Stimulated activated naive B cell treated with anti-CD40 and anti-IgM and Interleukin-4, amounts not matched to agents 10 μg/mL and 1 μg/mL and 100 μg/mL, for 72 hours (primary cell): ENCODE measurements around the gene CYYR1.

Source experiments
- ATAC-seq, 2 donors: fragments of 150-1000 bp; cut with Tn5 transposase; replicated peaks; 2 replicates each; pipeline ENCODE4 v1.10.0; 2021; ENCODE audit warnings: moderate library complexity in 1 of 2
- DNase-seq: peaks from one replicate; pipeline ENCODE4 v3.0.0; 2021
- H3K27ac Mint-ChIP-seq: one replicate; pipeline ENCODE4 v1.8.0; 2022; ENCODE audit warnings: mild to moderate bottlenecking, mixed read lengths
- H3K27me3 Mint-ChIP-seq, 2 donors: one replicate each; pipeline ENCODE4 v1.8.0; 2022; ENCODE audit warnings: mixed read lengths in 2 of 2
- H3K36me3 Mint-ChIP-seq, 2 donors: one replicate each; pipeline ENCODE4 v1.8.0; 2022; ENCODE audit warnings: mixed read lengths in 2 of 2, mild to moderate bottlenecking in 1 of 2
- H3K4me1 Mint-ChIP-seq, 2 donors: one replicate each; pipeline ENCODE4 v1.8.0; 2022; ENCODE audit warnings: mixed read lengths in 2 of 2, mild to moderate bottlenecking in 1 of 2
- H3K4me3 Mint-ChIP-seq, 2 donors: one replicate each; pipeline ENCODE4 v1.8.0; 2022; ENCODE audit warnings: mild to moderate bottlenecking in 2 of 2, mixed read lengths in 2 of 2, moderate library complexity in 1 of 2
- H3K9me3 Mint-ChIP-seq, 2 donors: one replicate each; pipeline ENCODE4 v1.8.0; 2022; ENCODE audit warnings: mixed read lengths in 2 of 2, mild to moderate bottlenecking in 1 of 2

CYYR1 gene

DNA sequence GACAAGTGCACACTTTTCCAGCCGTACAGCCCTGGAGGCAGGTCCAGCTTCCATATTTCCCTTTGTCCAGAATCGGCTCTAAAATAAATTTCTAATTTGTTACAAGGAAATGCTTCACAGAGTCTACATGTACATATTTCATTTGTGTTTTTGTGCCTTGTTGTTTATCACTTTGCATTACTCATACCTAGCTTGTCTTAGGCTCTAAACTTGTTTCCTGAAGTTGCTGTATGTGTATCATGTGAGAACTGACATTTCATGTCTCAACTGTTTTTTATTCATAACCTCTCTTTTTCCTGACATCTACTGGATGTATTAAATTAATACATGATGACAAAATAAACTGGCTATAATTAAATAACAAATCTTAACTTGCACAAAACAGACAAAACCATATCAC is 7.5 kb downstream of the CYYR1 start:
- Mint-ChIP-seq H3K36me3 (no peaks in the 10 kb centered on the region), H3K27me3 (peaks cover 0 to 17% of the 10 kb centered on the region in 2 donors), H3K9me3 (peaks cover 0 to 4% of the 10 kb centered on the region in 2 donors), H3K27ac (no peak overlapping the region), H3K4me3 (no peak overlapping the region), H3K4me1 (no peaks in the 10 kb centered on the region)
- DNase-seq, result no peak
- no peak for ATAC-seq

DNA sequence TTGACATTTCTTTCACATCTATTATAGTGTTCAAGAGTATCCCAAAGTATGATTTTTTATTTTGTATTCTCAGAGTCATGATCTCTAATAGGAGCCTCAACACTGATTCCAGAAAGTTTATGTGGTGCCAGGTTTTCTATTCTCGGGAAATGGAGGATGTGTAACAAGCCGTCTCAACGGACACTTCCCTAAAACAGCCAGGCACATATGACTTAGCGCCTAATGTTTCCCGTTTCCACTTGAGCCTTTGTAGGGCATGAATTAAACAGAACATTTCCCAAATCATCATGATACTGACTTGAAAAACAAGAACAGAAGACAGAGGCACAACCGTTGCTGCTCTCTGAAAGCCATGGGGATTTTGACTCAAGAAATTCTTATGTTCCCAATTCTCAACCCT is 8.0 kb downstream of the CYYR1 start:
- Mint-ChIP-seq H3K9me3 (peaks cover 0 to 4% of the 10 kb centered on the region in 2 donors), H3K4me1 (no peaks in the 10 kb centered on the region), H3K27ac (no peak overlapping the region), H3K27me3 (peaks cover 0 to 12% of the 10 kb centered on the region in 2 donors), H3K36me3 (no peaks in the 10 kb centered on the region), H3K4me3 (no peak overlapping the region)
- ATAC-seq (no peak), DNase-seq (no peak)

DNA sequence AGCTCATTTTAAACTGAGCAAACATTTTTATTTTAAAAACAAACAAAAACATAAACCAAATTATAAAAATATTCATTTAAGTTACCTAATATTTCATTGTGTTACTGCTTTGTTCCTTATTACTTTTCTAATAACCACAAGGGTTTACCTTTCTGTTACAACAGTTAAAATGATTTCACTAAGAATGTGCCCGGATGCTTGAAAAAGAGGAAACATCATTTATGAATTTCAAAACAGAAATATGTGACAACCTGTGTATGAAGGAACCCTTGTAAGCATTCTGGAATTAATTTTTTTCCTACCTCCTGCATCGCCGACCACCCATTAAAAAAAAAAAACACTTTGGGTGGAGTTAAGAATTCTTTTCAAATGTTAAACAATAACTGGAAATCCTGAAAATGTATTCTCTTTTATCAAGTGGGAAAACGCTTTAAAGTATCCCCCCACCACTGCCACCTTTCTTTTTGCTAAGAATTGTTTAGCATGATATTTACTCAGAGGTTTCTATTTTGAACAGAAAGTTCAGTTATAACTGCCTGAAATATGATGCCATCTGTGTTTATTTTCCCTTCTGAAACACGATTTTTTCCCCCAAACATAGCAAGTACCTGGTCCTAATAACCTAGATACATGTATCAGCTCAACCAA is 9.1 kb downstream of the CYYR1 start:
- peaks cover 0 to 2% of the 10 kb centered on the region in 2 donors for H3K9me3 Mint-ChIP-seq
- ATAC-seq, result no peak
- no peak for DNase-seq
- H3K4me3 Mint-ChIP-seq, result no peak overlapping the region
- H3K27me3 Mint-ChIP-seq, result peaks cover 0 to 9% of the 10 kb centered on the region in 2 donors
- H3K36me3 Mint-ChIP-seq, result no peaks in the 10 kb centered on the region
- no peaks in the 10 kb centered on the region for H3K4me1 Mint-ChIP-seq
- H3K27ac Mint-ChIP-seq, result no peak overlapping the region

DNA sequence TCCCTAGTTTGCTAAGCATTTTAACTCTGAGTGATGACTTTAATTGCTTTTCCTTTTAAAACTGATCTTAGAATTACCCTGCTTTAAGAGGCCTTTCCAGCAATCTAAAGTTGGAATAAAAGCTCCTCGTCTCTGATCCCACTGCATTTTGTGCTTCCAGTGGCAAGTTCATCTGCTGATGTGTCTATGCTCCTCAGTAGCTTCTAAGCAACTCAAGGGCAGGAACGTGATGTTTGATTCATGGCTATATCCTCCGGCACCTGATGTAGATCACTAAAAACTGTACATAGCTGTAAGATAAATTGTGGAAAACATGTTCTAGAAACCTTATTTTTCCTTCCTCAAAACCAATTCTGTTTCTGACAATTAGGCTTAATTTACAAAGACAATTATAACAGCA is 12.5 kb downstream of the CYYR1 start:
- no peaks in the 10 kb centered on the region for H3K36me3 Mint-ChIP-seq
- no peak overlapping the region for H3K27ac Mint-ChIP-seq
- H3K27me3 Mint-ChIP-seq, result peaks cover 0 to 5% of the 10 kb centered on the region in 2 donors
- no peaks in the 10 kb centered on the region for H3K4me1 Mint-ChIP-seq
- no peaks in the 10 kb centered on the region for H3K9me3 Mint-ChIP-seq
- DNase-seq (no peak), ATAC-seq (no peak)
- no peak overlapping the region for H3K4me3 Mint-ChIP-seq

DNA sequence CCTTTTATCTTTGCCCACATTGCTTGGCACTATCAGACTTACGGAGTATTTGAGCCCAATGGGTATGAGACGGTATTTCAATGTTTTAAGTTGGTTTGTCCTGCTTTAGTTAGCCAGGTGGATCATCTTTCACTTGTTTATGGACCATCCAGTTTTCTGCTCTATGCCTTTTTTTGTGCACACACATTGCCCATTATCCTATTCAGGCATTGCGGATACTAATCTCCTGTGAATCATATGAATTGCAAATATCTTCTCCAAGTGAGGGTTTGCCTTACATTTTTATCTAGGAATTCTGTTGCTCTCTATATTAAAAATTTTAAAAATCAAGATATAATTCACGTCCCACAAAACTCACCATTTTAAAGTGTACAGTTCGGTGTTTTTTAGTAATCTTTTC is 14.0 kb downstream of the CYYR1 start:
- Mint-ChIP-seq H3K27me3 (peaks cover 0 to under 1% of the 10 kb centered on the region in 2 donors), H3K36me3 (no peaks in the 10 kb centered on the region), H3K4me3 (no peak overlapping the region), H3K27ac (no peak overlapping the region), H3K9me3 (no peaks in the 10 kb centered on the region), H3K4me1 (no peaks in the 10 kb centered on the region)
- DNase-seq, result no peak
- no peak for ATAC-seq

DNA sequence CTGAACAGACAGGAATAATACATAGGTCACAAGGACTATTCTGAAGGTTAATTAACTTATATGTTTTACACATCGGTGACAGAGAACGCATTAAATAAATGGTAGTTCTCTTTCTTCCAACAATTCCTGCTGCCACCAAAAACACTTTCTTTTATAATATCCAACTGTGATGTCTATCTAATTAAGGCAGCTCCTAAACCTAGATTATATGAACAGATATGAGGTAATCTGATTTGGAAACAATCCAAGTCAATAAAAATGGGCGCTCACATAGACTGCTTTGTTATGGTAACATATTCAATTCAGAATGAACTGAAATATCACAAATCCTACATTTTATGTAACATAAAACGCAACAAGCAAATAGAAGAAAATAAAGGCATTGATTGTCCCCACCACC is 16.0 kb downstream of the CYYR1 start:
- no peak overlapping the region for H3K4me3 Mint-ChIP-seq
- no peaks in the 10 kb centered on the region for H3K9me3 Mint-ChIP-seq
- no peak overlapping the region for H3K27ac Mint-ChIP-seq
- no peaks in the 10 kb centered on the region for H3K36me3 Mint-ChIP-seq
- H3K4me1 Mint-ChIP-seq, result no peaks in the 10 kb centered on the region
- no peak for DNase-seq
- no peak for ATAC-seq
- H3K27me3 Mint-ChIP-seq, result no peaks in the 10 kb centered on the region

DNA sequence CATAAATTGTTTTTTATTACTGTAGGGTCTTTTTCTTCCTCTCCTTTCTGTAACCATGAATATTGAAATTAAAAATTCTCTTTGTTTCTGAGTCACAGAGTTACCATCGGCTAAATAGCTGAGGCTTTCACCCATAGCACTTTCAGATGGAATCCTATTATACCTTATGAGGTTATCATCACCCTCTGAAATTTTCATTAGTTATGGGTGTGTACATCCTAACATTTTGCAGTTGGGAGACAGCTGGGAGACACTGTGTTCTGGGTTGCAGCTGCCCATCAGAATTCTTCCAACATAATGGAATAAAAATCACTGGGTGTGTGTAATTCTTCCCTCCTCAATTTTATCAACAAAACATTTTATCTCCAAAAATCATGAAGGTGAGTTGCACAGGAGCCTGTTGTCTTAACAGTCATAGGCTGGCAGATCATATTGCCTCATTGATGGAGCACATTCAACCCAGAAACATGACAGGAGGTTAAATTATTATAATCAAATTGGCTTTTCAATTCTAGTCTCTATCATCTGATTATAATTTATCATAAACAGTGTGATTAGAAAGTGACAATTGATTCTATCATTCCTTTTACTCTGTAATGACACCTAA is 17.4 kb downstream of the CYYR1 start:
- ATAC-seq (no peak), DNase-seq (no peak)
- Mint-ChIP-seq H3K4me1 (no peaks in the 10 kb centered on the region), H3K9me3 (no peaks in the 10 kb centered on the region), H3K27me3 (no peaks in the 10 kb centered on the region), H3K36me3 (no peaks in the 10 kb centered on the region), H3K27ac (no peak overlapping the region), H3K4me3 (no peak overlapping the region)

DNA sequence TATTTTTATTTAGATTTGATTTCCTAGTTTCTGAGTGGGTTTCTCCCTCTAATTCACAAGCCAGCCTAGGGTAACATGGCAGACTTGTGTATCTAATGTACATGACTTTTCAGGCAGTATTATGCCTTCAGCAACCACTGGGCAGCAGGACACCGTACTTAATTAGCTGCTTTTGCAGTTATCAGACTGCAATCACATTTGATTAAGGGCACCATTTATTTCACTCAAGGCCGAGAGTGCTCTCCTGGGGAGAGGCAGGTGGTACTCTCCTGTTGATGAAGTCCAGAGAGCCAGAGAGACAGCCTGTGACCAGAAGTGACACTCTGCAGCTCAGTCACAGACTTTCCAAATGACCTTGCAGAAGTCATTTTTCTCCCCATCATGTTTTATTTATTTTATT is 18.7 kb downstream of the CYYR1 start:
- DNase-seq (no peak), ATAC-seq (no peak)
- no peak overlapping the region for H3K27ac Mint-ChIP-seq
- H3K4me1 Mint-ChIP-seq, result no peaks in the 10 kb centered on the region
- no peaks in the 10 kb centered on the region for H3K27me3 Mint-ChIP-seq
- no peaks in the 10 kb centered on the region for H3K36me3 Mint-ChIP-seq
- H3K4me3 Mint-ChIP-seq, result no peak overlapping the region
- H3K9me3 Mint-ChIP-seq, result no peaks in the 10 kb centered on the region

DNA sequence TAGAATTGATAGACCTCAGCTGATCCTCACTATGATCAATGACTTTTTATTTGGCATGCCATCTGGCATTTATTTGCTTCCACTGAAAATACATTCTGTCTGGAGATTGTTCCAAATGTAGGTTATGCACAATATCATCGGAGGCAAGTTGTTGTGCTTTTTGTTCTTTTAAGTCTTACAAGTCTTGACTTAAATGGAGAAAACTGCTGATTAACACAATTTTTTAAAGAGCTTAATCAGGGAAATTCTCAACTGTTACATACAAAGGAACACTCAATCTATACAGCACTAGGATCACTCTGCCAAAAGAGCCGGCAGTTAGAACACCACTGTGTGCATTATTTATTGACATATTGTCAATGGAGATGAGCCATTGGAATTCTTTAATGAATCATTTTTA is 19.2 kb downstream of the CYYR1 start:
- H3K9me3 Mint-ChIP-seq, result no peaks in the 10 kb centered on the region

DNA sequence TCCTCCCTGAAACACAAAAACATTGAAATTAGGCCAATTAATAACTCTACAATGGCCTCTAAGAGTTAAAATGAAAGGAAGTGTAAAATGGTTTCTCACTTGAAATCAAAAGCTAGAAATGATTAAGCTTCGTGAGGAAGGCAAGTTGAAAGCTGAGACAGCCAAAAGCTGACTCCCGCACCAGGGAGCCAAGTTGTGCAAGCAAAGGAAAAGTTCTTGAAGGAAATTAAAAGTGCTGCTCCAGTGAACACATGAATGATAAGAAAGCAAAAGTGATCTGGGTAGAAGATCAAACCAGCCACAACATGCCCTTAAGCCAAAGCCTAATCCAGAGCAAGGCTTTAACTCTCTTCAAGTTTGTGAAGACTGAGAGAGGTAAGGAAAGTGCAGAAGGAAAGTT is 22.8 kb downstream of the CYYR1 start:
- no peak for ATAC-seq
- no peak overlapping the region for H3K4me3 Mint-ChIP-seq
- peaks cover 0 to 6% of the 10 kb centered on the region in 2 donors for H3K4me1 Mint-ChIP-seq
- no peak overlapping the region for H3K27ac Mint-ChIP-seq
- no peaks in the 10 kb centered on the region for H3K27me3 Mint-ChIP-seq
- DNase-seq, result no peak
- no peaks in the 10 kb centered on the region for H3K36me3 Mint-ChIP-seq
- H3K9me3 Mint-ChIP-seq, result no peaks in the 10 kb centered on the region

More for the DNA sequence above, 19.2 kb downstream of the CYYR1 start:
- no peak for DNase-seq
- Mint-ChIP-seq H3K4me3 (no peak overlapping the region), H3K4me1 (no peaks in the 10 kb centered on the region), H3K27me3 (no peaks in the 10 kb centered on the region), H3K36me3 (no peaks in the 10 kb centered on the region), H3K27ac (no peak overlapping the region)
- no peak for ATAC-seq

DNA sequence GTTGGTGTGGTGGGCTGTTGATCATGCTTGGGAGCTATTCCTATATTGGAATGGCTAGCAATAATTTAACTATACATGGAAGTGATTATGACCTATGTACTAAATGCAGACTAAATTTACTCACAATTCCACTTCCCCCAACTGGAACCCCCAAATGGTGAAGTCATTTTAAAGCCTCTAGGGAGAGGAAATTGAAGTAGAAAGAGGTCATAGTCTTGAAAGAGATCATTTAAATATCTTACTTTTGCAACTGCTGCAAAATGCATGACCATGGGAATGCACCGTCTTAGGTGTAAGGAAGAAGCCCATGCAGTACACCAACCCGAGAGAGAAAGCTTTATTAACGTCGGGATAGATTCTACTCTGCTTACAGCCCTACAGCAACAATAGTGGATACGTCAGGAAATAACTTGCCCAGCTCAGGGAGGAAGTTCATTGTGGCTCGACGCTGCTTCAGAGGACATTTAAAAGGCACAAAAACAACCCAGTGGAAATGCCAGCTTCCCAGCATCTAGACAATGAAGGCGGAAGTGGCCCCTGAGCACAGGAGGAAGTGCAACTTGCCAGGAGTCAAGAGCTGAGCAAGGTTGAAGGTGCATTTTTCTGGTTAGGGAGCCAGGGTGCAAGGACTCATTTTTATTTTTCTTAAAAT is 26.5 kb downstream of the CYYR1 start:
- Mint-ChIP-seq H3K27ac (no peak overlapping the region), H3K9me3 (no peaks in the 10 kb centered on the region), H3K36me3 (no peaks in the 10 kb centered on the region), H3K4me1 (peaks cover 0 to 6% of the 10 kb centered on the region in 2 donors), H3K4me3 (no peak overlapping the region), H3K27me3 (no peaks in the 10 kb centered on the region)
- no peak for DNase-seq
- peak; percentile 36 to 64 for ATAC-seq

DNA sequence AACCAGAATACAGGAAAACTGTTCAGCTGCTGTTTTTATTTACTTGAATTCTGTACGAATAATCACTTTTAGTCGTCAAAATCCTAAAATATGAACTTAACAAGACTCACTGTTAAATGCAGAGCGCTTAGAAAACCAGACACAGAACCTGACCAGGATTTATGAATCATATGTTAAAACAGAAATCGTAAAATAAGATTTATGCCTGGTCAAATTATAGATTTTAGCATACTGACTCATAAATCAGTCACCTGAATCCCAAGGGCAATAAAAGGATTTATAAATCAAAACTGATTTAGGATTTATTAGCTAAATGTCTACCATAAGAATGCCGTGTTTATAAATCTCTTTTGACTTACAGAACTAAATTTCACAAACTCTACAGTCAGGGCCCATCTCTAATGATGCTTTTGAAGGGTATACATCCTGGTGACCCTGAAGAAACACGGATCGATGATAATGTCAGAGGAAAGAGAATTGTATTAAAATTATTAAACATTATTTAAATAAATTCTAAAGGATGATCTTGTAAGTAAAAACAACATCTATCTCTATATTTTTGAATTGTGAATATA is 28.8 kb downstream of the CYYR1 start:
- no peaks in the 10 kb centered on the region for H3K9me3 Mint-ChIP-seq
- H3K4me3 Mint-ChIP-seq, result no peak overlapping the region
- no peaks in the 10 kb centered on the region for H3K36me3 Mint-ChIP-seq
- H3K4me1 Mint-ChIP-seq, result peaks cover 0 to 6% of the 10 kb centered on the region in 2 donors
- DNase-seq (no peak), ATAC-seq (no peak)
- no peaks in the 10 kb centered on the region for H3K27me3 Mint-ChIP-seq
- no peak overlapping the region for H3K27ac Mint-ChIP-seq

DNA sequence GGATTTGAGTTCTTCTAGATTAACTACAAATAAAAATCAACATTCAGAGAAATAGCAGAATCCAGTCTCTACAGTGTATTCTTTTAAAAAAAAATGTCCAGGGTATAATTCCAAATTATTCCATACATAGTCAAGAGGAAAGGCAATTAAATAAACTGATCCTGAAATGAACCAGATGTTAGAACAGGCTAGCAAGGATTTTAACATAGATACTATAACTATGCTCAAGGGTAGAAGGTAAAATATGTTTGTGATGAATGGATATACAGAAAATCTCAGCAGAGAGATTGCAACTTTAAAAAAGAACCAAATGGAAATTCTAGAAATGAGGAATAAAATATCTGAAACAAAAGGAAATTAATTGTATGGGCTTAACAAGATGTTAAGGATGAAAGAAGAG is 32.4 kb downstream of the CYYR1 start:
- DNase-seq, result no peak
- ATAC-seq, result no peak
- Mint-ChIP-seq H3K4me3 (no peak overlapping the region), H3K27me3 (no peaks in the 10 kb centered on the region), H3K27ac (no peak overlapping the region), H3K9me3 (peaks cover 0 to 3% of the 10 kb centered on the region in 2 donors), H3K36me3 (no peaks in the 10 kb centered on the region), H3K4me1 (no peaks in the 10 kb centered on the region)

DNA sequence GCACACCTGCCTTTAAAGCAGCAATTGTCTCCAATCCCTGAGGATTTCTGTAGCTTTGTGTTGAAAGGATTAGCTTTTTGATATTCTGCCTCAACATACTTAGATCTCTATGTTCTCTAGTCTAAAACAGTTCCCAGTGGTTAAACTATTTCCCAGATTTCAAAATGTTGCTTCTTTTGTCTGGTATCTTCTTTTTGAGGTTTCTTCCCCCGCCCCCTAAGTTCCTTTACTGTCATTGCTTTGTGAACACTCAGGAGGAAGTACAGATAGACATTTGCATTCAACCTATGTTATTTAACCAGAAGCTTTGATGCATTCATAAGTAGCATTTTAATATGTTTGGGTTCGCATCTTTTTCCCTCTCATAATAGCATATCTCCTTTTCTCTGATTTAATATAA is 33.5 kb downstream of the CYYR1 start:
- no peak overlapping the region for H3K27ac Mint-ChIP-seq
- no peaks in the 10 kb centered on the region for H3K4me1 Mint-ChIP-seq
- H3K27me3 Mint-ChIP-seq, result no peaks in the 10 kb centered on the region
- H3K4me3 Mint-ChIP-seq, result no peak overlapping the region
- DNase-seq (no peak), ATAC-seq (no peak)
- no peaks in the 10 kb centered on the region for H3K36me3 Mint-ChIP-seq
- H3K9me3 Mint-ChIP-seq, result peaks cover 0 to 3% of the 10 kb centered on the region in 2 donors

DNA sequence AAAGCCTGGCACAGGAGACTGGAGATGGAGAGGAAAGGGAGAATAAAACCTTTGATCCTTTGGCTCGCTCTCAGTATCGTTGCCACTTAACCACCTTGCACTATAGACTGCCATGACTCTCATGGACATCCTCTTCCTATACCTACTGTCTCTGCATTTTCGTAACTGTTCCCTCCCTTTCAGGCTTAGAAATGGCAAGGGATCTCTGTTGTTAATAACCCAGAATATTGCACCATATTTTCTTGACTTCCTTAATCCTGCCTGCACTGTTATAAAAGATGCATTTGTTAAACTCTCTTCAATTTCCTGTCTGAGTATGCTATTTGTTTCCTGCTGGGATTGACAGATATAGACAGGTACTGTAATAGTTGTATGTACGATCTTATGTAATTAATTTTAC is 38.6 kb downstream of the CYYR1 start:
- Mint-ChIP-seq H3K27ac (no peak overlapping the region), H3K4me1 (no peaks in the 10 kb centered on the region), H3K9me3 (peaks cover 0 to 9% of the 10 kb centered on the region in 2 donors), H3K27me3 (no peaks in the 10 kb centered on the region), H3K4me3 (no peak overlapping the region), H3K36me3 (no peaks in the 10 kb centered on the region)
- DNase-seq, result no peak
- ATAC-seq, result no peak
